WTC11 (cell line): ENCODE results near the gene NUAK2. TPM values are rescaled to one million over a fixed set of nuclear protein-coding genes. Genes with fewer than 3 reads are reported as not detected.

Source experiments
- ATAC-seq: fragments of 200-7000 bp; cut with Tn5 transposase; 2 replicates; pipeline ENCODE4 v1.10.0; 2021; ENCODE audit warnings: mild to moderate bottlenecking, moderate library complexity
- CTCF ChIA-PET: fragments of 300-600 bp; sonication (Branson Sonifier 250); formaldehyde crosslinking; loops from one replicate; lab custom pipeline; 2021; ENCODE audit warnings: antibody characterized with exemption; lab: Charles Lee
- POLR2A ChIA-PET: fragments of 350-600 bp; sonication (Branson Sonifier 250); formaldehyde crosslinking; loops from one replicate; lab custom pipeline; 2021; ENCODE audit warnings: antibody characterized with exemption; lab: Charles Lee
- DNase-seq: peaks from one replicate; pipeline ENCODE4 v3.0.0; 2021; ENCODE audit warnings: low spot score
- H3K27ac Mint-ChIP-seq: 2 replicates; pipeline ENCODE4 v1.8.0; 2021; ENCODE audit warnings: mixed read lengths
- H3K27me3 Mint-ChIP-seq: 2 replicates; pipeline ENCODE4 v1.8.0; 2021; ENCODE audit warnings: low read depth, mild to moderate bottlenecking, moderate library complexity, mixed read lengths
- H3K36me3 Mint-ChIP-seq: 2 replicates; pipeline ENCODE4 v1.8.0; 2021; ENCODE audit warnings: mixed read lengths
- H3K4me1 Mint-ChIP-seq: 2 replicates; pipeline ENCODE4 v1.8.0; 2022; ENCODE audit warnings: mixed read lengths
- H3K4me3 Mint-ChIP-seq: 2 replicates; pipeline ENCODE4 v1.8.0; 2021; ENCODE audit warnings: mild to moderate bottlenecking, moderate library complexity, mixed read lengths
- H3K9me3 Mint-ChIP-seq: 2 replicates; pipeline ENCODE4 v1.8.0; 2021; ENCODE audit warnings: mixed read lengths
- AR ChIP-seq: fragments of 250-450 bp; sonication (Bioruptor Pico); IDR thresholded peaks from 2 replicates; pipeline ENCODE4 v1.9.0; 2021; ENCODE audit warnings: mild to moderate bottlenecking
- ATF6 ChIP-seq: sonication (generic); formaldehyde crosslinking; IDR thresholded peaks from 2 replicates; pipeline ENCODE4 v1.8.1; 2023; ENCODE audit warnings: mild to moderate bottlenecking, missing genetic modification reagents
- CDX4 ChIP-seq: fragments of 250-450 bp; sonication (Bioruptor Pico); IDR thresholded peaks from 2 replicates; pipeline ENCODE4 v1.9.0; 2021; ENCODE audit warnings: moderate library complexity, mild to moderate bottlenecking, inconsistent platforms, borderline replicate concordance
- CREB1 ChIP-seq: sonication (generic); formaldehyde crosslinking; IDR thresholded peaks from 2 replicates; pipeline ENCODE4 v1.8.0; 2023; ENCODE audit warnings: mild to moderate bottlenecking, missing genetic modification reagents
- E2F4 ChIP-seq: sonication (generic); formaldehyde crosslinking; IDR thresholded peaks from 2 replicates; pipeline ENCODE4 v1.8.1; 2022; ENCODE audit warnings: low read depth, mild to moderate bottlenecking, moderate library complexity, missing genetic modification reagents, borderline replicate concordance
- FOXJ3 ChIP-seq: sonication (generic); formaldehyde crosslinking; IDR thresholded peaks from 2 replicates; pipeline ENCODE4 v1.9.0; 2021; ENCODE audit warnings: missing genetic modification reagents, mild to moderate bottlenecking, borderline replicate concordance
- IRF2 ChIP-seq: sonication (generic); formaldehyde crosslinking; IDR thresholded peaks from 2 replicates; pipeline ENCODE4 v1.8.0; 2022; ENCODE audit warnings: low read depth, missing genetic modification reagents, borderline replicate concordance
- KAT7 ChIP-seq: sonication (generic); formaldehyde crosslinking; IDR thresholded peaks from 2 replicates; pipeline ENCODE4 v1.8.1; 2023; ENCODE audit warnings: missing genetic modification reagents, mild to moderate bottlenecking, borderline replicate concordance
- MYBL2 ChIP-seq: sonication (generic); formaldehyde crosslinking; IDR thresholded peaks from 2 replicates; pipeline ENCODE4 v1.8.1; 2023; ENCODE audit warnings: mild to moderate bottlenecking, moderate library complexity, missing genetic modification reagents
- NFATC4 ChIP-seq: fragments of 250-450 bp; sonication (Bioruptor Pico); IDR thresholded peaks from 2 replicates; pipeline ENCODE4 v1.9.0; 2021; ENCODE audit warnings: mild to moderate bottlenecking
- NFYB ChIP-seq: sonication (generic); formaldehyde crosslinking; conservative IDR thresholded peaks from 2 replicates; pipeline ENCODE4 v1.8.0; 2022; ENCODE audit warnings: low read depth, missing genetic modification reagents
- NR1H2 ChIP-seq: sonication (generic); formaldehyde crosslinking; IDR thresholded peaks from 2 replicates; pipeline ENCODE4 v1.9.0; 2021; ENCODE audit warnings: mild to moderate bottlenecking, moderate library complexity, missing genetic modification reagents
- RELA ChIP-seq: sonication (generic); formaldehyde crosslinking; IDR thresholded peaks from 2 replicates; pipeline ENCODE4 v1.8.1; 2022; ENCODE audit warnings: missing genetic modification reagents, mild to moderate bottlenecking, borderline replicate concordance
- TCF7 ChIP-seq: sonication (generic); formaldehyde crosslinking; IDR thresholded peaks from 2 replicates; pipeline ENCODE4 v1.8.0; 2022; ENCODE audit warnings: mild to moderate bottlenecking, low read depth, missing genetic modification reagents, moderate library complexity
- TEAD1 ChIP-seq: sonication (generic); formaldehyde crosslinking; IDR thresholded peaks from 2 replicates; pipeline ENCODE4 v1.8.0; 2022; ENCODE audit warnings: mild to moderate bottlenecking, missing genetic modification reagents
- total RNA-seq: library from RNA; stranded (reverse); gene quantifications from 3 replicates; pipeline ENCODE4 v1.2.3, GENCODE V29; 2021

The NUAK2 gene
- total RNA-seq, 1 experiment from 2014 or later: 8.7 TPM

GRCh38 chr1:205310976-205311704 is 10.4 kb downstream of the NUAK2 start:
- TF ChIP-seq AR (CRISPR knock-in tag) (no peak), TEAD1 (CRISPR knock-in tag) (no peak), CREB1 (no peak), NR1H2 (CRISPR knock-in tag) (no peak), ATF6 (CRISPR knock-in tag) (no peak), CDX4 (CRISPR knock-in tag) (no peak), RELA (CRISPR knock-in tag) (no peak), KAT7 (CRISPR knock-in tag) (no peak)
- TF ChIP-seq, all 79 proteins: peak for 0
- DNase-seq: no peak
- H3K4me1 Mint-ChIP-seq: peaks cover 44% of the 10 kb centered on the region
- ChIA-PET POLR2A (no interaction called here), CTCF (interaction anchor here (1.6 to 2.5 kb wide), 2 partner anchors 38 to 40 kb away, joined by 4 to 11 read pairs; no protein-coding TSS in a partner anchor)
- H3K9me3 Mint-ChIP-seq: no peaks in the 10 kb centered on the region
- no peak overlapping the region for H3K4me3 Mint-ChIP-seq
- H3K27ac Mint-ChIP-seq: peak overlapping the region; percentile 43; the same call in 1 of the 2 replicates
- ATAC-seq: no peak
- H3K27me3 Mint-ChIP-seq: no peaks in the 10 kb centered on the region
- H3K36me3 Mint-ChIP-seq: peaks cover 58% of the 10 kb centered on the region

GRCh38 chr1:205309741-205310140 is 11.8 kb downstream of the NUAK2 start:
- ATAC-seq (no peak), DNase-seq (no peak)
- TF ChIP-seq MYBL2 (CRISPR knock-in tag) (no peak), NR1H2 (CRISPR knock-in tag) (no peak), NFYB (no peak), FOXJ3 (no peak), E2F4 (no peak), IRF2 (CRISPR knock-in tag) (no peak), TCF7 (no peak), NFATC4 (CRISPR knock-in tag) (no peak), KAT7 (CRISPR knock-in tag) (no peak)
- ChIA-PET POLR2A (no interaction called here), CTCF (interaction anchor here (2.5 kb wide), 1 partner anchor 36 kb away, joined by 11 read pairs; no protein-coding TSS in a partner anchor)
- no peak overlapping the region; the same call in 1 of the 2 replicates for H3K27ac Mint-ChIP-seq
- H3K4me1 Mint-ChIP-seq: peaks cover 34% of the 10 kb centered on the region
- H3K4me3 Mint-ChIP-seq: no peak overlapping the region
- no peaks in the 10 kb centered on the region for H3K9me3 Mint-ChIP-seq
- no peaks in the 10 kb centered on the region for H3K27me3 Mint-ChIP-seq
- peaks cover 70% of the 10 kb centered on the region for H3K36me3 Mint-ChIP-seq
